Body of pancreas (tissue), 4 donors: Measurements from ENCODE around the gene CCNDBP1.

Experiments
- POLR2A ChIP-seq, 3 donors: fragments of 450-650 bp; IDR thresholded peaks; one replicate each; pipeline ENCODE4 v1.6.1; 2016; ENCODE audit warnings: antibody characterized with exemption in 3 of 3, mild to moderate bottlenecking in 2 of 3
- TF ChIP-seq, protein P1 (sequence below), 7 experiments: fragments of 450-650 bp in 4 of 7; fragments of 200-600 bp in 3 of 7; sonication (generic) in 3 of 7; IDR thresholded peaks; one replicate each; pipeline ENCODE4 v1.5.1; 2016 to 2019; ENCODE audit warnings: antibody characterized with exemption in 7 of 7

DNA sequence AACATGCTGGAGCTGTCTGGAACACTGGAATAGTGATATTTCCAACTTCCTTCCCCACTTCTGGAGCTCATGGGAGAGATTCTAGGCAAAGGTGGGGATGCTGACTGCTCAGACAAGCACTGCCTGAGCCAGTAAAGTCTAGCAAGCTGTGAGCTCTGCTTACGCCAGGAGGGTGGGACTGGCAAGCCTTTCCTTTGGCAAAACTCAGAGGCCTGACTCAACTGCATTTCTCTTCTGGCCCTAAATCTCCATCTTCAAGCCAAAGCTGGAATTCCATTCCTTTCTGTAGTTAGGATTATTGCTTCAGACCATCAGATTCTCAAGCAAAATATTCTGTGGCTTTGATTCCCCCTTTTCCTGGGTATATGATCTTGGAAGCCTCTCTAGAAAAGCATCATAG is 55.9 kb downstream of the CCNDBP1 start:
- TF ChIP-seq, protein P1, sequence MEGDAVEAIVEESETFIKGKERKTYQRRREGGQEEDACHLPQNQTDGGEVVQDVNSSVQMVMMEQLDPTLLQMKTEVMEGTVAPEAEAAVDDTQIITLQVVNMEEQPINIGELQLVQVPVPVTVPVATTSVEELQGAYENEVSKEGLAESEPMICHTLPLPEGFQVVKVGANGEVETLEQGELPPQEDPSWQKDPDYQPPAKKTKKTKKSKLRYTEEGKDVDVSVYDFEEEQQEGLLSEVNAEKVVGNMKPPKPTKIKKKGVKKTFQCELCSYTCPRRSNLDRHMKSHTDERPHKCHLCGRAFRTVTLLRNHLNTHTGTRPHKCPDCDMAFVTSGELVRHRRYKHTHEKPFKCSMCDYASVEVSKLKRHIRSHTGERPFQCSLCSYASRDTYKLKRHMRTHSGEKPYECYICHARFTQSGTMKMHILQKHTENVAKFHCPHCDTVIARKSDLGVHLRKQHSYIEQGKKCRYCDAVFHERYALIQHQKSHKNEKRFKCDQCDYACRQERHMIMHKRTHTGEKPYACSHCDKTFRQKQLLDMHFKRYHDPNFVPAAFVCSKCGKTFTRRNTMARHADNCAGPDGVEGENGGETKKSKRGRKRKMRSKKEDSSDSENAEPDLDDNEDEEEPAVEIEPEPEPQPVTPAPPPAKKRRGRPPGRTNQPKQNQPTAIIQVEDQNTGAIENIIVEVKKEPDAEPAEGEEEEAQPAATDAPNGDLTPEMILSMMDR (IDR thresholded peaks at IDR 0.05): no peak
- no peak for TF ChIP-seq POLR2A (IDR thresholded peaks at IDR 0.05)
